HuH-7 (cell line): Measurements from ENCODE around the gene RIGI.
"Not testable (repeated sequence)": the region's sequence is repeated elsewhere in the genome, so short reads cannot be mapped to it uniquely, and the experiment has no call there.

Source experiments
- DNase-seq: peaks from one replicate; pipeline ENCODE4 v3.0.0; 2011; ENCODE audit warnings: low spot score

RIGI gene

DNA sequence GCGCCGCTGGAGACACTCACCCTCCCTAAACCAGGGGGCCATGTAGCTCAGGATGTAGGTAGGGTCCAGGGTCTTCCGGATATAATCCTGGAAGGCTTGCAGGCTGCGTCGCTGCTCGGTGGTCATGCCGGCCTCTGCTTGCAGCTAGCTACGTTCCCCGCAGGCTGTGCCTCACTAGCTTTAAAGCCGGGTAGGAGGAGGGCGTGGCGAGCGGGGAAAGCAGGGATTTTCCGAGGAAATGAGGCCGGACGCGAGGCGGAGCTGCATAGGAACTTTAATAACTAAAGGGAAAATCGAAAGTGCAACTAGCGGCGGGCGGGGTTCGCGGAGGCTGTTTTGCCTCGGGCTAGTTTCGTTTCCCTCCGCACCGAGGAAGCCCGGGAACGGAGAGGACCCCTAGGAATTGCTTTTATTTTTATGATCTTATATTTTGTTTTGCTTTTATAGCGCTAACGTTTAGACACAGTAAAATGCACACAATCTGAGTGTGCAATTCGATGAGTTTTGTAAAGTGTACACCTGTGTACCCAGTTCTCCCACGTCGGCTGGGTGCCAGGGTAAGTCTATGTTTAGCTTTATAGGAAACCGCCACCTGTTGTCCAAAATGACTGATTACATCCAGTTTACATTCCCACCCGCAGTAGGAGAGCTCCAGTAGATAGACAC, at the start of gene RIGI:
RIGI (minus strand) TSS at position 156 of the 666 bp plus-strand sequence; CDS start at position 126, 30 bp downstream.
- peak; percentile 38 for DNase-seq

DNA sequence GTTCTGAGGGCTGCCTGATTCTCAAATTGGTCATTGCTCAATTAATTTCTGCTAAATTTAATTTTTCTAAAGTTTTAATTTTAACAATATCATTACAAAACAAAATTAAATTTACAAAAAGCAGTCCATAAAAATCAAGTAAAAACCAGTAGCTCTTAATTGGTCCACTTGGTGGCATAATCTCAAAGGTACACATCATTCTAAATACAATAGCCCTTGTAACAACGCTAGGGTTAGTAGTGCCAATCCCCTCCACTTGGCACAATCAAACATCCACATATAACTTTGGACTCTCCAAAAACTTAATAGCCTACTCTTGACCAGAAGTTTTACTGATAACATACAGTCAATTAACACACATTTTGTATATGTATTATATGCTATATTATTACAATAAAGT, 48.9 kb upstream of the RIGI start:
- no peak for DNase-seq

DNA sequence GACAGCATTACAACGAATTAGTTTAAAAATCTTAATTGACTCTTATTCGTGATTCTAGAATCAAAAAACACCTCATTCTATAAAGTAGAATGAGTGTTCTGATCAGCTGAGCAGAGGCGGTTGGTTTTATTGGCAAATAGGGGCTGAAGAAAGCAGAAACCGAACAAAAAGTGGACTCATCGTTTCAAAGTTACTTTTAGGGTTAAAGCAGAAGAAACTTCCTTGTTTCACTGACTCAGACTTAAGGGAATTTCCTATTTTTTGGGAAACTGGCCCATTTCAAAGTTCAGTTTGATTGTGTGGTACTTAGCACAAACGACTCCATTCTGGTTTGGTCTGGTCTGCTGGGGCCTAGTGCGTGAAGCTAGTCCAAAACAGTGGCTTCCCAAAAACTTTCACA, 47.8 kb upstream of the RIGI start:
- no peak for DNase-seq

DNA sequence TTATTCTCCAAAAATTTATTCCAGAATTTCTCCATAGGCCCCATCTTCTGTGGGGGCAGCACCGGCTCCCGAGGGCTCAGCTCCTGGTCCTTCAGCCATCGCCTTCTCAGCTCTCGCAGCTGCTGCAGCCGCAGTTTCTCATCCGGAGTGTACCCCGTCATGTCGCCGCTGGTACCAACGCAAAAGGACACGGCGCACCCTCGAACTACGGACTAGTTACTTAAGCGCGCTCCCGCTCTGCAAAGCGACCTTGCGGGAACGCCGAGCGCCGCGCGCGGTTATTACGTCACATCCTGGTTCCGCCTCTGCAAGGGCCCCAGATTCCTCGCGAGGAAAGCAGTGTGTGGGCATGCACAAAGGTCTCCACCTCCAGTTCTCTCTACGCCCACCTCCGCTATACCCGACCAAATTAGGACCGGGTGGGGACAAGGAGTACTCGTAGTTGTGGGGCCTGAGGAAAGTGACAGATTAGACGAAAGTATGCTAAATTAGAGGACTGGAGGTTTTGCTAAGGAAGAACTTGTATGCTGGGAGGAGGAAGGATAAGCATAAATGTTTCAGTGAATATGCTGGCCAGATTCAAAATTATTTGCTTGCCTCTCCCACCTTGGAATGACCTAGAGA, 47.0 kb upstream of the RIGI start, which contains the start of gene NDUFB6:
NDUFB6 (minus strand) TSS at position 260 of the 624 bp plus-strand sequence; CDS start at position 161, 99 bp downstream.
- DNase-seq: peak; percentile 78

DNA sequence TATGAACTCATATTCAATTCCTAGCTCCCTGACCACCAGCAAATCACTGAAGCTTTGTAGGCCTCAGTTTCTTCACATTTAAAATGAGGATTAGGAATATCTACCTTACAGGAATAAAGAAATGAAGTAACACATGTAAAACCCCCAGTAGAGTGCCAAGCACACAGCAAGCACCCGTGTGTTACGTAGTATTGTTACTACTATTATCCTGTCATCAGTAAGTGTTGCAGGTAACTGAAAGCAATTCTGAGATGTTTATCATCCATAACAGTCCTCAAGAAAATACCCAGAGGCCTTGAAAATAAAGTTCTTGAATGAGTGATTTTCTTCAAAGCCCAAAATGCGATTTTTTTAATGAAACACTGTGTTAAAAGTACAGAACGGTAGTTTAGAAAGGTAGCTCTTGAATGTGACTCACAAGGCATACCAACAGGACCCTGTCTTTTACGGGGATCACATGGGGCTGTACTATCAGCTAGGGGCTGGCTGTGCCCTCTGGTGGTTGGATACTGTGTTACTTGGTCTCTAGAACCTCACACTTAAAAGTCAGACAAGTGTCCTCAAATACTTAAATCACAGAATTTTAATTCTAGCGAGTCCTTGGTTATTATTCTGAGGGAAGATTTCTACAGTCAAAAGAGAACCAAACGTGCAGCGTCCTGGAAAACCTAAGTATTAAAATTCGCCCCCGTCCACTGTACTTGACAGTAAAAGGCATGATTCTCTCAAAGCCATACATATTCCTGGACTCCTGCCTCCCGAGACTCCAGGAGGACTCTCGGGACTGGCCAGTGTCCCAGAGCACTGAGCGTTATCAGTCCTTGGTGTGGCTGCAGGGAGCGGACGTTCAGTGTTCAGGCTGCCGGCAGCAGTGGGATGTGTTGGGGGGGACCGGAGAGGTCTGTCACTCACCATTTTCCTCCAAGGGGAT, 46.2 kb upstream of the RIGI start:
- peak; percentile 70 for DNase-seq

DNA sequence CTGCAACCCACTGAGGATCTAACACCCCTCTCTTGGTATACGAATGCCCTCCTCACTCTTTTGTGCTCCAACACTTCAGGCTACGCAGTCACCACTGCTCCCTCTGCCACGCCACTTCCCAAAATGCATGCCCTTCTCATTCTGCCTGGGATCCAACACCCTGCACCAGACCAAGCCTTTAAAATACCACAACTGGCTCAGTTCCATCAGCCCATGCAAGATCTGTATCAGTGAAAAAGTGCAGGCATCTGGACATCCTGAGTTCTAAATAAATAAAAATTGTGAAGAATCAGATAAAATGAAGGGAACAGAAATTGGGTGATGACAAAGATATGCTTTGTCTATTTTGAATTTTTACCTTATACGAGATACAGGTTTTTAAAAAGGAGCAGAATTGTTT, 44.3 kb upstream of the RIGI start:
- DNase-seq: no peak

DNA sequence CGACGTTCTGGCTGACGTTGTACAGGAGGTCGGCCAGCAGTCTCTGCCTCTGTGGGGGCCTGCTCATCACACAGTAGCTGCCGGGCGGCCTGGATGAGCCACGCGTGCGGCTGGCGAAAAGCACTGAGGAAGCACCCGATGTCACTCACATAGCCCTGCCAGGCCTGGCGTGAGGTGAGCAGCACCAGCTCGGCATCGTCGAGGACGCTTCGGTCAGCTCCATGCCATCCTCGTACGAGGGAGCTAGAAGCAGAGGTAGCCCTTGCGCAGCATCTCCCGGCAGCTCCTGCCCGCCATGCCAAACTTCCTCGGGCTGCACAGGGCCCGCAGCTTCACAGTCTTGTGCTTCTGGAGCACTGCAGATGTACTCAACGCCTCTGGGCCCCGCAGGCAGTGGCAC, 40.8 kb upstream of the RIGI start:
- DNase-seq: no peak

DNA sequence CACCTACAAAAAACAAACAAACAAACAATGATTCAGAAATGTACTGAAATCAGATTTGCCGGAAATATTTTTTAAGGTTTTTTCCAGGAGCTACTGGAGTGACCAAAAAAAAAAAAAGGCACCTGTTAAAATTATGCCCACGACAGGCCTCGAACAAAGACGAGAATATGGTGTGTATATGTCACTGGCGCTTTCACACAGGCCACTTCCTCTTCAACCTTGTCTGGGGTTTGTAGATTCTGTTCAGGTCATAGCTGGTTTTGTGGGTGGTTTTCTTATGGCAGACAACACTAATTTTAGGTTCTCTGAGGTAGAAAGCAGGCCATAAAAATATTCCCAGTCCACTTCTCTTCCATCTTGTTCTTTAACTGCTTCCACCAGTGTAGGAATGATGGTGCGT, 40.0 kb upstream of the RIGI start:
- DNase-seq: no peak

DNA sequence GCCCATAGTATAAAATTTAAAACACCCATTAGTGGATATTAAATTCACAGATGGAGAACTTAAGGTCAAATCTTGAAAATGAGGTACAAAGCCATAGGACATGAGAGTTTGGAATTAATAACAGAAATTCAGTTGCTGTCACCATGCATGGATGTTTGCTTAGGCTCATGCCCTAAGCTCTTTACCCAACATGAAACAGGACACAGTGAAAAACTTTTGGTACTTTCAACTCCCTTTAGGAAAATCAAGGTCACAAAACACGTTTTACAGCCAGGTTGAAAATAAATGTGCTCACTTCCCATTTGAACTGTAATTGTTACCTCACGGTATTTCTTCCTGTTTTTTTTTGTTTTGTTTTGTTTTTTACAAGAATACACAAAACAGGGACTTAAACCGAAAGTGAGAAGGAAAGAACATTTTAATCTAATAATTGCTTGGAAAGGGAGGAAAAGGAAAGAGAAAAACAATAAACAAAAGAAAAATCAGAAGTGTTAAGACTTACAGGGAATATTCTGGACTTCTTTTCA, 32.5 kb upstream of the RIGI start:
- no peak for DNase-seq

DNA sequence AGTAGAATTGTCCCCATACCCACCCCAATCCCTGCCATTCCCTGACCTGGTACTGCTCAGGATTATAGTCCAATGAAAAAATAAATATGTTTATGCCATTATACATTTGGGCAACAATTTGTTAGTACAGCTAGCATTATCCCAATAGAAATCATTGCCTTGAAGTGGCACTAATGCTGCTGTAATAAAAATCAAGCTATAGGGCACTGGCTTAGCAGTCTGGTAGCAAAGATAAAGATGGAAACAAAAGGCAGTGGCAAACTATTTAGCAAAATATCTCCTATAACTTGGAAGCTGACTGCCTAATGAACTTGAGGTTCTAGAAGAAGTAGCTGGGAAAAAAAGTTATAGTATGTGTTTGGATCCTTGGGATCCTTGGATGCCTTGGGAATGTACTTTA, 28.6 kb upstream of the RIGI start:
- DNase-seq: no peak

DNA sequence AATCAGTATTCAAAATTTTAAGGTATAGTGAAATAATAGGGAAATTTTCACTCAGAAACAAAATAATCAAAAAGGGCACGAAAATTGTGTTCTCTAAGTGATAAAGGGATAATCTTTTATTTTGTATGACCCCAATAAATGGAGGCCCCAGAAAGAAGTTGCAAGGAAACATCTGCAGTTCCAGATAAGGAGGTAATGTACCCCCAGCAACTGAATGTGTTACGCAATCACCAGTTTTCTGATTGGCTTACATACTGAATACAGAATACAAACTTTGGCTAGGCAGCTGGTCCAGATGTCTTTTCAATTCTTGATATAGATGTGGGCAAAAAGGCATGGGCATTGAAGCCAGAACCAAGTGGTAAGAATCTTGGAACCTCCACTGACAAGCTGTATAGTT, 28.1 kb upstream of the RIGI start:
- no peak for DNase-seq

DNA sequence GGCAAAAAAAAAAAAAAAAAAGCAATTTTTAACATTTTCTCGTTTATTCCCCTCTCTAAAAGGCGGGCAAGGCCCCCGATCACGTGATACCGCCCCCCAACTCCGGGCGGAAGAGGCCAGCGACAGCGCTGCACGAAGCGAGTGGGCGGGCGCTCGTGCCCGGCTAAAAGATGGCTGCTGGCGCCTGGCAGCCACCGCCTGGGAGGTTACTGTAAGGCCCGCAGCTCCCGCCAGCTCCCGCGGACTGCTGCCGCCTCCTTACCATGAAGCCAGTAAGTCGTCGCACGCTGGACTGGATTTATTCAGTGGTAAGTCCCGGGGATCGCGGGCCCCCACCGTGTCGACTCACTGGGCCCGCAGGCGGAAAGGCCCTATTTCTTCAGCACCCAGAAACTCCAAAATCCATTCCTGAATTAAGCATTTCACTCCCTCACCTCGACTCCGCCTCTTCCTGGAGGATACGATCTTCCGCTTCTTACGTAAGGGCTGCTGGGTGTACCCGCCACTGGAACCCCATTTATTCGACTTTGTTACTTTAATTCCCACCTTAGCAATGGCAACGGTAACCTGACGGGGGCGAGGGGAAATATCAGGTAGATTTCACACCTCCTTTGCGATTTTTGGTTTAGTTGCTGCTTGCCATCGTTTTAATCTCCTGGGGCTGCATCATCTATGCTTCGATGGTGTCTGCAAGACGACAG, 26.3 kb upstream of the RIGI start, which contains the start of the genes SMIM27 and TOPORS:
SMIM27 (plus strand) TSS at position 156 of the 701 bp plus-strand sequence; CDS start at position 264, 108 bp downstream.
TOPORS (minus strand) TSS at position 415 of the 701 bp plus-strand sequence; CDS start at position 265, 150 bp downstream.
- peak; percentile 71 for DNase-seq

DNA sequence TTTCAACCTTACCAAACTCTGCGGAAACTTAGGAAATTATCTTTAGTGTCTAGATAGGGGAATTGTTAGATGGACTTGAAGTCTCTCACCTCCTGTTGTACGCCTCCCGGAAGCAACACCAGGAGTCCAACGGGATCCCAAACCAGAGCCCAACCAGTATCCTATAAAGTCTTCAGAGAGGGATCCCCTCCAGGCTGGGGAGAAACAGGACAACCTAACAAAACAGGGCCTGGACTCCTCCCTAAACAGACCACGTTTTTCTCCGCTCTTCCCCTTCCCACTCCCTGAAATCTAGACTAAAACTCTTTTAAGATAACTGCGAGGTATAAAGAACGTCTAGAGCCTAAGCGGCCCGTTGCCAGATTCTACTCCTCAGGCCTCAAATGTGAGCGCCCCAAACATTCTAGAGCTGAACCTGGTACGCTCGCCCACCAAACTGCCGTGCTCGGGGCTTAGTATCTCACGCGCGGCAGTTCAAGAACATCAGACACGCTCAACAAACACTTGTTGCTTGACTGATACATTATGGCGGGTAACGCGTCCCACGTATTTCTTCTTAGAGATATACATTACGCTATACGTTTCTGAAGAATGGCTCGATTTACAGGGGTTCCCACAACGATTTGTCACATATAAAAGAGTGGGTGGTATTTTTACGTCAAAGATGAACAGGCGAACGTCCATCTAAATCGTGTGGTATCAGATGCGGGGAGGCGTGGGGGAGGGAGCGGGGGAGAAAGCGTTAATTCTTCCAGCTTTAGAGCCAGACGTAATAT, 25.5 kb upstream of the RIGI start:
- DNase-seq: peak; percentile 8

DNA sequence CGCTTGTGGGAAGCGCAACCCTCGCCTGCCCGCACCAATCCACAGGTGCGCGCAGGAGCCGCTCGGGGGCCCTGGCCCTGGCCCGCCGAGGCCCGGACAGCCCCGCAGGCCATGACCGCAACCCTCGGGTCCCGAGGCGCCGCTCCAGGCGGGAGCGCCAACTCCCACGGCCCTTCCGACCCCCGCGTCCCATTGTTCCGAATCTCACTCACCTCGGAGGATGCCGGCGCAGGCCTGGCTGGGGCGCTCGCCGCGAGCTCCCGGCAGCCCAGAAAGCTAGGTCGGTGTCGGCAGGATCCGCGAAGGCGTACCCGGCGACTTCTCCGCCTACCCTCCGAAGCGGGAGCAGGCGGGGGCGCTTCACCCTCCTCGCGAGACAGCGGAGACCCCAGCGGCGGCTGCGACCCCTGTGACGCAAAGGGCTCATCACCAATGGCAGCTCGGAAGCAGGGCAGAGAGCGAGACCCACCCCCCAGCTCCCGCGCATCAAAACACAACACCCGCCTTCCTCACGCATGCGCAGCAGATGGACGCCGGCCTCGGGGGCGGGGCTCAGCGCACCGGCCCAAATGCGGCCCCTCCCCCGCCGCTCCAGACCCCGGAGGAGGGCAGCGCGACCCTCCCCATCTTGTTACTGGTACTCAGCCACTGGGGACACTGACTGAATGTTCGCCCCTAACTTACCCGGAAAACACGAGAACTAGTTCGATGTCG, 24.7 kb upstream of the RIGI start:
- peak; percentile 94 for DNase-seq

DNA sequence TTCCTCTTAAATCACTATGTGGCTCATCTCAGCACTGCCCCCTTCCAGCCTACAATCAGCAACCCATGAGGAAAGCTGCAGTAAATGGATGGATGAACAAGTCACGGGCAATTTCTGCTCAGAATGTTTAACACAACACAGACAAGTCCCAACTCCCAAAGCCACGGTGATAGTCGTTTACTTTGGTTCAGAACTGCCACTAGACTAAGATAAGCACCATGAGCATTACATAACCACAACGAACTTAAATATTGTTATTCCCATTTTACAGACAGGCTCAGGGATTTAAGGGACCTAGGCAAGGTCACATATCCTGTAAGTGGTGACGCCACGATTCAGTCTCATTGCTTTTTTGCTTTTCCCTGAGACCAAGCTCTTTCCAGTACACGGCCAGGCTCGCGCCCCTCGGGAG, 24.2 kb upstream of the RIGI start:
- peak; percentile 20 for DNase-seq

DNA sequence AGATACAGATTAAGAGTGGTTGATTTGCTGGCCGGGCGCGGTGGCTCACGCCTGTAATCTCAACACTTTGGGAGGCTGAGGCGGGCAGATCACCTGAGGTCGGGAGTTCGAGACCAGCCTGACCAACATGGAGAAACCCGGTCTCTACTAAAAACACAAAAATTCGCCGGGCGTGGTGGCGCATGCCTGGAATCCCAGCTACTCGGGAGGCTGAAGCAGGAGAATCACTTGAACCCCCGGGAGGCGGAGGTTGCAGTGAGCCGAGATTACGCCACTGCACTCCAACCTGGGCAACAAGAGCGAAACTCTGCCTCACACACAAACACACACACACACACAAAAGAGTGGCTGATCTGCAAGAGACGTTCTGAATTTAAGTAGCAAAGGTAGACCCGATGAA, 22.2 kb upstream of the RIGI start:
- DNase-seq: not testable (repeated sequence)

DNA sequence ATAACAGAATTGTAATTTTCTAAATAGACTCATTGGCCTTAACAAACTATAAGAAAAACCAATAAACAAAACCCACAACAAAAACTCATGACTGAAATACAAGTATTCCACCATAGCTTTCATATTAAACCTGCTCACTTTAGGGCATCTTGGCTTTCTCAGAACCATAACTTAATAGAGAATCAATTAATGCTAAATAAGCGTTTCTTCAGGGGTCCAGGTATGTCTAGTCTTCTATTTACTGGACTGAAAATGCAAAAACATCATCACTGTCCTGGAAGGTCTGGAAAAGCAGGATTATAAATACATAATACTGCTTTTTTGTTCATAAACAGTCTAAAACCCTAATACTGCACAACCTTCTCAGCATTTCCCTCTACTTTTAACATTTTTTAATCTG, 19.9 kb upstream of the RIGI start:
- DNase-seq: no peak

DNA sequence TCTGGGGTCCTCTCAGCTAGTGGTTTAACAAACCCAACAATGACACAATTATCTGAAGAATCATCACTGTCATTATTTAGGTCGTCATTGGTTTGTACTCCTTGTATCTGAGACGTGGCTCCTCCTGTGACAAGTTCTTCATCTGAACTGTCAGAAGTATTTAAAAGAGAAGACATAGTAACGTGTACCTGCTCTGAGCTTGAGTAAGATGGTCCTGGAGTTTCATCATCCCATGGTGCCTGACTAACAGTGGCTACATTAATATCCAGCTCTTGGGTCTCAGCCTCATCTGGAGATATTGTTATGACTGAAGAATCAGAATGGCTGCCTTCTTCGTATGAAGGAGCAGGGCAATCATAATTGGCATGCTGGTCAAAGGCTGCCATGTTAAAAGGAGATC, 17.1 kb upstream of the RIGI start:
- DNase-seq: no peak

DNA sequence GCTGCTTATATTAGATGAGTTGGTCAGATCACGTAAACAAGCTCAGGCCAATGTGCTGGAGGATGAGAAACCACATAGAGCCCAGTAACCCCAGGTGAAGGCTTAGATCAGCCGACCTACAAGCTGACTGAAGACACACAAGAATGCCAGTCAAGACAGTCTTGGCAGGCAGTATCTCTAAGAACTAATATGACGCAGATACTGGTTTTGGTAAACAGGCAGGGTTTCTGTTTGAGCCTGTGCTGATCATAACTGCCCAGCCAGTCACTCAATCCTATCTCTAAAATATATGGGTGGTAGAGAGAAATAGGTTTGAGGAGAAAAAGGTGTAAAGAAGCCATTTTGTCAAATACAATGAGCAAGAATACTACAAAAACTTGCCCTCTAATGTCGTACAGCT, 7.8 kb upstream of the RIGI start:
- DNase-seq: no peak

DNA sequence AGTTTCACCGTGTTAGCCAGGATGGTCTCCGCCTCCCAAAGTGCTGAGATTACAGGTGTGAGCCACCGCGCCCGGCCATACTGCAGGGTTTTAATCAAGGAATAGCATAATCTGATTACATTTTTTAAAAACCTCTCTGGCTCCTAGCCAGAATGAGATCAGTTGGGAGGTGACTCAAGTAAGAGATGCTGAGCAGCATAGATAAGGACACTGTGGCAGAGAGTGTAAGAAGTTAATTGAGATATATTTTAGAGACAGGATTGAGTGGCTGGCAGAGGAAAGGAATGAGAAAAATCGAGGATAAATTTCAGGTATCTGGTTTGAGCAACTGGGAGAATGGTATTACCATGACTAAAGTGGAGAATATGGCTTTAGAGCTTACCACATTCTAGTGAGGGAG, 7.3 kb upstream of the RIGI start:
- DNase-seq: no peak
